ENCODE data around the gene PALD1. TPM values are rescaled to one million over a fixed set of nuclear protein-coding genes. Genes with fewer than 3 reads are reported as not detected.

The PALD1 gene
- total and polyA plus RNA-seq, 5 donors = 2.8 to 7.7 (median 5.6) TPM

- DNase-seq (peak in 1 of 3 donors; percentile 71), ATAC-seq (peak; percentile 17 to 29)
- Histone ChIP-seq H3K27me3 (ENCODE audit: control insufficient read depth, insufficient read depth) (no peaks in the 10 kb centered on the region), H3K9me3 (ENCODE audit: control insufficient read depth, low read length) (no peaks in the 10 kb centered on the region), H3K4me1 (ENCODE audit: control insufficient read depth, insufficient read depth, low read length) (peaks cover 7% of the 10 kb centered on the region), H3K4me3 (ENCODE audit: low read length) (peak overlapping the region; percentile 38), H3K27ac (ENCODE audit: low read length) (peak overlapping the region; percentile 71)
- WGBS = 31% methylated on average over 19 of the region's 19 CpGs
- intact Hi-C loops (cut with DNase I) = no loop called here
These were observed 19.4 kb upstream of the PALD1 start for GRCh38 chr10:70459061-70459773.

GRCh38 chr10:70459774-70460490 is 18.6 kb upstream of the PALD1 start:
- Histone ChIP-seq H3K4me3 (ENCODE audit: low read length) (no peak overlapping the region), H3K9me3 (ENCODE audit: control insufficient read depth, low read length) (no peaks in the 10 kb centered on the region), H3K27ac (ENCODE audit: low read length) (no peak overlapping the region), H3K27me3 (ENCODE audit: control insufficient read depth, insufficient read depth) (no peaks in the 10 kb centered on the region), H3K4me1 (ENCODE audit: control insufficient read depth, insufficient read depth, low read length) (peaks cover 7% of the 10 kb centered on the region)
- no peak for DNase-seq
- 82% methylated on average over 29 of the region's 29 CpGs for WGBS
- ATAC-seq = no peak
- intact Hi-C loops (cut with DNase I) = loop anchor here in 3 of 4 donors (5.0 to 10.0 kb wide), 3 partner anchors 82 to 297 kb away; no protein-coding TSS in a partner anchor

GRCh38 chr10:70461397-70462348 is 16.9 kb upstream of the PALD1 start:
- no peak overlapping the region for H3K27ac ChIP-seq (ENCODE audit: low read length)

GRCh38 chr10:70462349-70462984 is 16.1 kb upstream of the PALD1 start:
- no peaks in the 10 kb centered on the region for H3K9me3 ChIP-seq (ENCODE audit: control insufficient read depth, low read length)
- DNase-seq (peak; percentile 88 to 95 (median 91)), ATAC-seq (peak; percentile 66 to 79)
- 11% methylated on average over 4 of the region's 4 CpGs for WGBS
- intact Hi-C loops (cut with DNase I) = loop anchor here in 3 of 4 donors (5.0 to 10.0 kb wide), 3 partner anchors 80 to 295 kb away; no protein-coding TSS in a partner anchor
- H3K4me3 ChIP-seq (ENCODE audit: low read length) = no peak overlapping the region
- H3K27ac ChIP-seq (ENCODE audit: low read length) = no peak overlapping the region
- peaks cover 7% of the 10 kb centered on the region for H3K4me1 ChIP-seq (ENCODE audit: control insufficient read depth, insufficient read depth, low read length)
- H3K27me3 ChIP-seq (ENCODE audit: control insufficient read depth, insufficient read depth) = no peaks in the 10 kb centered on the region

More at GRCh38 chr10:70461397-70462348, 16.9 kb upstream of the PALD1 start:
- DNase-seq (peak in 2 of 3 donors; percentile 81 to 86), ATAC-seq (peak; percentile 47 to 59)
- Histone ChIP-seq H3K9me3 (ENCODE audit: control insufficient read depth, low read length) (no peaks in the 10 kb centered on the region), H3K4me3 (ENCODE audit: low read length) (no peak overlapping the region), H3K27me3 (ENCODE audit: control insufficient read depth, insufficient read depth) (no peaks in the 10 kb centered on the region), H3K4me1 (ENCODE audit: control insufficient read depth, insufficient read depth, low read length) (peaks cover 7% of the 10 kb centered on the region)
- 52% methylated on average over 13 of the region's 13 CpGs for WGBS
- intact Hi-C loops (cut with DNase I) = loop anchor here in 3 of 4 donors (1.0 to 10.0 kb wide), 4 partner anchors 79 to 296 kb away; no protein-coding TSS in a partner anchor

GRCh38 chr10:70465278-70465677 is 13.3 kb upstream of the PALD1 start:
- WGBS = 96% methylated on average over 4 of the region's 4 CpGs
- H3K4me1 ChIP-seq (ENCODE audit: control insufficient read depth, insufficient read depth, low read length) = peaks cover 4% of the 10 kb centered on the region
- no peak overlapping the region for H3K27ac ChIP-seq (ENCODE audit: low read length)
- intact Hi-C loops (cut with DNase I) = loop anchor here in 3 of 4 donors (5.0 to 10.0 kb wide), 2 partner anchors 72 to 290 kb away; no protein-coding TSS in a partner anchor
- no peak for ATAC-seq
- no peak for DNase-seq
- no peaks in the 10 kb centered on the region for H3K9me3 ChIP-seq (ENCODE audit: control insufficient read depth, low read length)
- H3K4me3 ChIP-seq (ENCODE audit: low read length) = no peak overlapping the region
- no peaks in the 10 kb centered on the region for H3K27me3 ChIP-seq (ENCODE audit: control insufficient read depth, insufficient read depth)

- Histone ChIP-seq H3K27ac (ENCODE audit: low read length) (no peak overlapping the region), H3K9me3 (ENCODE audit: control insufficient read depth, low read length) (no peaks in the 10 kb centered on the region), H3K4me3 (ENCODE audit: low read length) (no peak overlapping the region), H3K27me3 (ENCODE audit: control insufficient read depth, insufficient read depth) (no peaks in the 10 kb centered on the region), H3K4me1 (ENCODE audit: control insufficient read depth, insufficient read depth, low read length) (peaks cover 4% of the 10 kb centered on the region)
- intact Hi-C loops (cut with DNase I) = loop anchor here in 3 of 4 donors (5.0 to 10.0 kb wide), 2 partner anchors 71 to 289 kb away; no protein-coding TSS in a partner anchor
- ATAC-seq = no peak
- WGBS = 89% methylated on average over 2 of the region's 2 CpGs
- no peak for DNase-seq
These were observed 12.7 kb upstream of the PALD1 start for GRCh38 chr10:70465832-70466231.

- intact Hi-C loops (cut with DNase I) = loop anchor here in 3 of 4 donors (5.0 to 10.0 kb wide), 2 partner anchors 70 to 288 kb away; no protein-coding TSS in a partner anchor
- no peak for DNase-seq
- whole genome bisulfite sequencing = 74% methylated on average over 3 of the region's 3 CpGs
- Histone ChIP-seq H3K27me3 (ENCODE audit: control insufficient read depth, insufficient read depth) (no peaks in the 10 kb centered on the region), H3K4me3 (ENCODE audit: low read length) (no peak overlapping the region), H3K4me1 (ENCODE audit: control insufficient read depth, insufficient read depth, low read length) (peaks cover 4% of the 10 kb centered on the region), H3K9me3 (ENCODE audit: control insufficient read depth, low read length) (no peaks in the 10 kb centered on the region), H3K27ac (ENCODE audit: low read length) (no peak overlapping the region)
- ATAC-seq = no peak
These were observed 11.6 kb upstream of the PALD1 start for GRCh38 chr10:70466951-70467350.

- WGBS = 87% methylated on average over 8 of the region's 8 CpGs
- H3K4me3 ChIP-seq (ENCODE audit: low read length) = no peak overlapping the region
- H3K9me3 ChIP-seq (ENCODE audit: control insufficient read depth, low read length) = no peaks in the 10 kb centered on the region
- intact Hi-C loops (cut with DNase I) = no loop called here
- DNase-seq (no peak), ATAC-seq (no peak)
- no peak overlapping the region for H3K27ac ChIP-seq (ENCODE audit: low read length)
- H3K27me3 ChIP-seq (ENCODE audit: control insufficient read depth, insufficient read depth) = no peaks in the 10 kb centered on the region
- no peaks in the 10 kb centered on the region for H3K4me1 ChIP-seq (ENCODE audit: control insufficient read depth, insufficient read depth, low read length)
These were observed 5.6 kb upstream of the PALD1 start for GRCh38 chr10:70472799-70473454.

- H3K4me3 ChIP-seq (ENCODE audit: low read length) = no peak overlapping the region
- no peak overlapping the region for H3K27ac ChIP-seq (ENCODE audit: low read length)
- WGBS = 91% methylated on average over 2 of the region's 2 CpGs
- DNase-seq = no peak
- no peaks in the 10 kb centered on the region for H3K4me1 ChIP-seq (ENCODE audit: control insufficient read depth, insufficient read depth, low read length)
- no peak for ATAC-seq
- H3K9me3 ChIP-seq (ENCODE audit: control insufficient read depth, low read length) = no peaks in the 10 kb centered on the region
- H3K27me3 ChIP-seq (ENCODE audit: control insufficient read depth, insufficient read depth) = no peaks in the 10 kb centered on the region
- intact Hi-C loops (cut with DNase I) = no loop called here
These were observed 3.8 kb upstream of the PALD1 start for GRCh38 chr10:70474780-70475179.

All from right cardiac atrium (tissue), 5 donors.